Measurements from ENCODE around the gene TMEM139.

DNA sequence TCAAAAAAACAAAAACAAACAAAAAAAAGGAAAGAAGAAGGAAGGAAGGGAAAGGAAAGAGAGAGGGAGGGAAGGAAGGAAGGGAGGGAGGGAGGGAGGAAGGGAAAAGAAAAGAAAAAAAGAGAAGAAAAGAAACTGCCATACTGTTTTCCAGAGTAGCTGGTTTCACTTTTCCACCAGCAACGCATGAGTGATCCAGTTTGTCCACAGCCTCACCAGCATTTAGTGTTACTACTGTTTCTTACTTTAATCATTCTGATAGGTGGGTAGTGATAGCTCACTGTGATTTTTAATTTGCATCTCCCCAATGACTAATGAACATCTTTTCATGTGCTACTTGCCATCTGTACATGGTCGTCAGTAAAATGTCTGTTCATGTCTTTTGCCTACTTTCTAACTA lies 11.9 kb upstream of the TMEM139 start:
- no peak for TF ChIP-seq CTCF (IDR thresholded peaks at IDR 0.05; ENCODE audit: low read depth, low read length)
- no peak for TF ChIP-seq POLR2A (IDR thresholded peaks at IDR 0.05; ENCODE audit: extremely low read depth, insufficient read length)
- TF ChIP-seq, protein P1, sequence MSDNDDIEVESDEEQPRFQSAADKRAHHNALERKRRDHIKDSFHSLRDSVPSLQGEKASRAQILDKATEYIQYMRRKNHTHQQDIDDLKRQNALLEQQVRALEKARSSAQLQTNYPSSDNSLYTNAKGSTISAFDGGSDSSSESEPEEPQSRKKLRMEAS (IDR thresholded peaks at IDR 0.05; ENCODE audit: low read depth, low read length): no peak
- TF ChIP-seq MYC (IDR thresholded peaks at IDR 0.05; ENCODE audit: low read depth, low read length): no peak

Measured in NB4 (cell line).